ENCODE measurements around the gene AATF.

GRCh38 chr17:36910513-36910912 lies 38.2 kb upstream of the AATF start:
- TF ChIP-seq ARNT (IDR thresholded peaks at IDR 0.05) (no peak), FOXM1 (IDR thresholded peaks at IDR 0.05; ENCODE audit: borderline replicate concordance) (no peak), BHLHE40 (IDR thresholded peaks at IDR 0.05; ENCODE audit: borderline replicate concordance) (no peak), ZNF384 (IDR thresholded peaks at IDR 0.05) (no peak)
